ENCODE data around the gene JAM3.

Gene JAM3

DNA sequence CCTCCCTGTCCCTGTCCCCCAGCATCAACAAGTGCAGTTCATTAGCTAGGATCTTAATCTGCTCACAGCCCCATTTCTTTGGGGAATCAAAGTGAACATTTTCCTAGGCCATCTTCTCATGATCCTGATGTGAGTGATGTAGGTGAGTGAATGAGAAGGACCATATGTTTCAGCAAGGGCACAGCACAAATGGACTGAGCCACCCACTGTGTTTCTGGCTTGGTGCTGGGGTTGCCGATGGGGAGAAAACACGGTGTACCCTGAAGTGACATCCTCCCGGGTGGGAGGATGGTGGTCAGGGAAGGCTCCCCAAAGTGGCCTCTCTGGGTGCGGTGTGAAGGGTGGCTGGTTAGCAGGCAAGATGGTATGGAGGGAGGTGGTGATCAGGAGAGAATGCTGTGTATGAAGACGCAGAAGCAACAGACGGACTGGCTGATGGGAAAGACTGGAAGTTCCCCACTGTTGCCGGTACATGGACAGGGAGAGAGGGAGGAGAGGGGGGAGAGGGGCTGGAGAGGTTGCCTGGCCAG lies 72.2 kb downstream of the JAM3 start:
- TF ChIP-seq, protein P1, sequence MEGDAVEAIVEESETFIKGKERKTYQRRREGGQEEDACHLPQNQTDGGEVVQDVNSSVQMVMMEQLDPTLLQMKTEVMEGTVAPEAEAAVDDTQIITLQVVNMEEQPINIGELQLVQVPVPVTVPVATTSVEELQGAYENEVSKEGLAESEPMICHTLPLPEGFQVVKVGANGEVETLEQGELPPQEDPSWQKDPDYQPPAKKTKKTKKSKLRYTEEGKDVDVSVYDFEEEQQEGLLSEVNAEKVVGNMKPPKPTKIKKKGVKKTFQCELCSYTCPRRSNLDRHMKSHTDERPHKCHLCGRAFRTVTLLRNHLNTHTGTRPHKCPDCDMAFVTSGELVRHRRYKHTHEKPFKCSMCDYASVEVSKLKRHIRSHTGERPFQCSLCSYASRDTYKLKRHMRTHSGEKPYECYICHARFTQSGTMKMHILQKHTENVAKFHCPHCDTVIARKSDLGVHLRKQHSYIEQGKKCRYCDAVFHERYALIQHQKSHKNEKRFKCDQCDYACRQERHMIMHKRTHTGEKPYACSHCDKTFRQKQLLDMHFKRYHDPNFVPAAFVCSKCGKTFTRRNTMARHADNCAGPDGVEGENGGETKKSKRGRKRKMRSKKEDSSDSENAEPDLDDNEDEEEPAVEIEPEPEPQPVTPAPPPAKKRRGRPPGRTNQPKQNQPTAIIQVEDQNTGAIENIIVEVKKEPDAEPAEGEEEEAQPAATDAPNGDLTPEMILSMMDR (IDR thresholded peaks at IDR 0.05; ENCODE audit: low read depth, low read length, missing control alignments) = no peak
- in situ Hi-C loops (cut with HindIII; ENCODE audit: low sequenced_read_pairs) = no loop called here
- no peak overlapping the region for H3K4me3 ChIP-seq (ENCODE audit: low read depth, low read length)
- DNase-seq (ENCODE audit: low read depth) = no peak

DNA sequence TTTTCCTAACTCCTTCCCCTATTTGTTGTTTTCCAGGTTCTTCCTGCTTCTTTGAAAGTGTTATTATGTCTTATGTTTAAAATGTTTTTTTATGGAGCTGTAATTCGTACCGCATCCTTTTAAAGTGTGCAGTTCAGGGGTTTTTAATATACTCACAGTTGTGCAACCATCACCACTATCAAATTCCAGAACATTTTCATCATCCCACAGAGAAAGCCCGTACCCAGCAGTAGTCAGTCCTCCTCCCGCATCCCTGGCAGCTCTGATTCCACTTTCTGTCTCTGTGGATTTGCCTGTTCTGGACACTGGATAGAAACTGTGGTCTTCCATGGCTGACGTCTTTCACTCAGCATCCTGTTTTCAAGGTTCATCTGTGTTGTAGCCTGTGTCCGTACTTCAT lies 73.7 kb downstream of the JAM3 start:
- DNase-seq (ENCODE audit: low read depth) = no peak
- in situ Hi-C loops (cut with HindIII; ENCODE audit: low sequenced_read_pairs) = no loop called here

DNA sequence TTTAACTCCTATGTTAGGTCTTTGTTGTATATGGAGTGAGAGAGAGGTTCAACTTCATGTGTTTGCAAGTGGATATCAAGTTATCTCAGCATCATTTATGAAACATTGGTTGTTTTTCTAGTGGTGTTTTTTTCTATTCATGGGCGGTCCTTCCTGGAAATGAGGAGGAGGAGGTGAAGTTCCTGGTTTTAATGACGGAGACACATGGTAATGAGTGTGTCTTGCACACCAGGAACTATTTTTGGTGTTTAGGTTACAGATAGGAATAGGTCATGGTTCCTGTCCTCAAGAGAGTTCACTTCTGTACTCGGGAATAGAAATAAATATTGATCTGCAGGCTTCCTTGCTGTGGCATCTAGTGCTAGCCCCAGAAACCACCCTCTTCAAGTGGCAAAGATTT lies 74.9 kb downstream of the JAM3 start:
- DNase-seq (ENCODE audit: low read depth) = no peak
- TF ChIP-seq, protein P1 (IDR thresholded peaks at IDR 0.05; ENCODE audit: low read depth, low read length, missing control alignments) = no peak
- no peak overlapping the region for H3K4me3 ChIP-seq (ENCODE audit: low read depth, low read length)
- in situ Hi-C loops (cut with HindIII; ENCODE audit: low sequenced_read_pairs) = no loop called here

More for the DNA sequence above, 73.7 kb downstream of the JAM3 start:
- TF ChIP-seq, protein P1 (IDR thresholded peaks at IDR 0.05; ENCODE audit: low read depth, low read length, missing control alignments) = no peak
- no peak overlapping the region for H3K4me3 ChIP-seq (ENCODE audit: low read depth, low read length)

DNA sequence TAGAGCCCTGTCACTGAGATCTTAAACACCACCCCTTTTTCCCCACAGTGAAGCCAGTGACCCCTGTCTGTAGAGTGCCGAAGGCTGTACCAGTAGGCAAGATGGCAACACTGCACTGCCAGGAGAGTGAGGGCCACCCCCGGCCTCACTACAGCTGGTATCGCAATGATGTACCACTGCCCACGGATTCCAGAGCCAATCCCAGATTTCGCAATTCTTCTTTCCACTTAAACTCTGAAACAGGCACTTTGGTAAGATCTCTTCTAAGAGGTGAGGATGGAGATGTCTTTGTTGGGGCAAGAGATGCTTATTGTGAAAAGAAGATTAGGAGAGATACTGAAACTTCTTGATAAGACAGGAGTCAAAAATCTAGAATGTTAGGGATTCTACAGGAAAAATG lies 75.9 kb downstream of the JAM3 start:
- in situ Hi-C loops (cut with HindIII; ENCODE audit: low sequenced_read_pairs) = loop anchor here (5.0 kb wide), 1 partner anchor 97 kb away; no protein-coding TSS in a partner anchor
- DNase-seq (ENCODE audit: low read depth) = no peak
- H3K4me3 ChIP-seq (ENCODE audit: low read depth, low read length) = no peak overlapping the region
- TF ChIP-seq, protein P1 (IDR thresholded peaks at IDR 0.05; ENCODE audit: low read depth, low read length, missing control alignments) = no peak

DNA sequence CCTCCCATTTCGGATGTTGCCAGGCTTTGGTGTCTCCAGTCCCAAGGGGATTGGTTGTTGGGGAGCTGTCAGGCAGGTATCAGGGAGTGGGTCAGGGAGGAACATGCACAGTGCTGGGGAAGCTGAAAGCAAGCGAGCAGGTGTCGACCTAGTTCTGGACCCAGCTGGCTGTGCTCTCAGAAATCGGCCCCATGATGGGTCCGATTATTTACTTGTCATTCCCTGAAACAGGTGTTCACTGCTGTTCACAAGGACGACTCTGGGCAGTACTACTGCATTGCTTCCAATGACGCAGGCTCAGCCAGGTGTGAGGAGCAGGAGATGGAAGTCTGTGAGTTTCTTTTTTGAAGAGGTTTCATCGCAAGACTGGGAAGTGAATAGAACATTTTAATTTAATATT lies 76.8 kb downstream of the JAM3 start:
- no peak for DNase-seq (ENCODE audit: low read depth)
- TF ChIP-seq, protein P1 (IDR thresholded peaks at IDR 0.05; ENCODE audit: low read depth, low read length, missing control alignments) = no peak
- H3K4me3 ChIP-seq (ENCODE audit: low read depth, low read length) = no peak overlapping the region
- in situ Hi-C loops (cut with HindIII; ENCODE audit: low sequenced_read_pairs) = loop anchor here (5.0 kb wide), 1 partner anchor 98 kb away; no protein-coding TSS in a partner anchor

DNA sequence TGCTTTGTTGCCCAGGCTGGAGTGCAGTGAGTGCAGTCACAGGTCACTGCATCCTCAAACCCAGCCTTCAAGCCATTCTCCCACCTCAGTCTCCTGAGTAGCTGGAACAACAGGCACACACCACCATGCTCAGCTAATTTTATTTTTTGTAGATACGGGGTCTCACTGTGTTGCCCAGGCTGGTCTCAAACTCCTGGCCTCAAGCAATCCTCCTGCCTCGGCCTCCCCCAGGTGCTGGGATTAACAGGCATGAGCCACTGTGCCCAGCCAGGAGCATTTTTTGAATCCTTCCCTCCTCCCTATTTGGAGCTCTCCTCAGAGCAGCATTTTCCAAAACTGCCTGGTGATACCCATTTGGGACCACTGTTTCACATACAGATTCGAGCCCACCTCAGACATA lies 77.7 kb downstream of the JAM3 start:
- TF ChIP-seq, protein P1 (IDR thresholded peaks at IDR 0.05; ENCODE audit: low read depth, low read length, missing control alignments) = no peak
- H3K4me3 ChIP-seq (ENCODE audit: low read depth, low read length) = no peak overlapping the region
- in situ Hi-C loops (cut with HindIII; ENCODE audit: low sequenced_read_pairs) = loop anchor here (5.0 kb wide), 1 partner anchor 99 kb away; no protein-coding TSS in a partner anchor
- DNase-seq (ENCODE audit: low read depth) = no peak
